Activated naive CD4-positive, alpha-beta T cell treated with anti-CD3 and anti-CD28 coated beads, Interleukin-2, amount 50 U/mL, for 16 hours (primary cell): ENCODE measurements around the gene EVC2.

ENCODE experiments used
- DNase-seq: peaks from one replicate; pipeline ENCODE4 v3.0.0-alpha.2; 2020

The EVC2 gene

DNA sequence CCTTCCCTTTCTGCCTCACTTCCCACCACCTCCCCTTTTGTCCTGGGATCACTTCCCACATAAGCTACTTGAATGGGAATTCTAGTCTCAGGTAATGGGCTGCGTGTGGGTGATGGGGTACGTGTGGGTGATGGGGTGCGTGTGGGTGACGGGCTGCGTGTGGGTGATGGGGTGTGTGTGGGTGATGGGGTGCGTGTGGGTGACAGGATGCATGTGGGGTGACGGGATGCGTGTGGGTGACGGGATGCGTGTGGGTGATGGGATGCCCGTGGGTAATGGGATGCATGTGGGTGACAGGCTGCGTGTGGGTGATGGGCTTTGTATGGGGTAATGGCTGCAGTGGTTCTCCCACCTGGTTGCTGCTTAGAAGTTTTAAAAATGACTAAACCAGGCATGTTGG lies 43.6 kb downstream of the EVC2 start:
- DNase-seq = no peak

DNA sequence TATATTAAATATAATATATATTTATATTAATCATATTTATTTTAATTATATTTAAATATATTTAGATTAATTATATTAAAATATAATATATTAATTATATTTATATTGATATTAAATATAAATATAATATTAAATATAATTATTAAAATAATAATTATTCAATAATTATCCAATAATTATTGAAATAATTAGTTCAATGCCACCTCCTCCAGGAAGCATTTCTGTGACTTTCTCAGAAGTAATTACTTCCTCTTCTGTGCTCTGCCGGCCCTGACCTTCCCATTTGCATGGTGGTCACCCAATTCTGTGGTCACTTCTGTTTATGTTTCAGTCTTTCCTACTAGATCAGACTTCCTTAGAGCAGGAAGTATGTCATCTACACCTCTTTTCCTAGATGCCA lies 45.8 kb downstream of the EVC2 start:
- DNase-seq = no peak

DNA sequence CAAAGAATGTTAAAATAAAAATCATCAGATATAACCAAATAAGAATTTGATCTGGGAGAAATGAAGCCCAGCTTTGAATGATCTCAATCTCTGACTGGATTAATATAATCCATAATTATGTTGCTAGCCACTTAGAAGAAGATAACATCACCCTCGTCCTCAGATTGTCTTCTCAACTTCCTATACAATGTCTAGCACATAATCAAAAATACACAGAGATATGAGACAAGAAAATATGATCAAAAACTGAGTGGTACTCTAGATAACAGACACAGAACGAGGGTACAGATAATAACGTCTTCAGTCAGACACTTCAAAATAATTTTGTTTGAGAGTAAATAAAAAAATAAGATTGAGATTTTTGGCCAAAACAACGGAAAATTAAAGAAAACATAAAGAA lies 47.1 kb downstream of the EVC2 start:
- DNase-seq = no peak

DNA sequence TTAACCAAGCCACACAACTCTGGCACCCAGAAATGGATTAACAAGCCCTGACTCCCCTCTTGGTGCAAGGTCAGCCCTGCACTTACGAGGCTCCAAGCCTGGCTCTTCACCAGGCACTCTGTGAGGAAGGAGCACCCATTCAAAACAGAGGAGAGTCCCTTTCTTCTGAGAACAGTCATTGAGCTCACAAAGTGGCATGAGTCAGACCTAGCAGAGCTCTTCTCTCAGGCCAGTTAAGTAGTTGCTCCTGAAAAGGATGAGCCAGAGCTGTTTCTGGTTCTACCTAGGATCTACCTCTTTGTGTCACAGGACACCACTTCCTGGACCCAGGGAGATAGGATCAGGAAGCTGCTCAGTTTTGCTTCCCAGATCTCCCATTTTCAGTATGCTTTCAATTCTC lies 48.2 kb downstream of the EVC2 start:
- no peak for DNase-seq

- DNase-seq = no peak
Observed at GRCh38 chr4:5658974-5659373, 49.4 kb downstream of the EVC2 start.

DNA sequence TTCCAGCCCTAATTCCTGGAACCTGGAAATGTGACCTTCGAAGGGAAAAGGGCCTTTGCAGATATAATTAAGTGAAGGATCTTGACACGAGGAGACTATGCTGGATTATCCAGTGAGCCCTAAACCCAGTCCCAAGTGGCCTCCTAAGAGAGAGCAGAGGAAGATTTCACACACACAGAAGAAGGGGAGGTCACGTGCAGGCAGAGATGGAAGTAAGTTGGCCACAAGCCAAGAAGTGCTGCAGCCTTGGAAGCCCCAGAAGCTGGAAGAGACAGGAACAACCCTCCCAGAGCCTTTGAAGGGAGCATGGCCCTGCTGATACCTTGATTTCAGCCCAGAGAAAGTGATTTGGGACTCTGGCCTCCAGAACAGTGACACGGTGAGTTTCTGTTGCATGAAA lies 51.9 kb downstream of the EVC2 start:
- no peak for DNase-seq

DNA sequence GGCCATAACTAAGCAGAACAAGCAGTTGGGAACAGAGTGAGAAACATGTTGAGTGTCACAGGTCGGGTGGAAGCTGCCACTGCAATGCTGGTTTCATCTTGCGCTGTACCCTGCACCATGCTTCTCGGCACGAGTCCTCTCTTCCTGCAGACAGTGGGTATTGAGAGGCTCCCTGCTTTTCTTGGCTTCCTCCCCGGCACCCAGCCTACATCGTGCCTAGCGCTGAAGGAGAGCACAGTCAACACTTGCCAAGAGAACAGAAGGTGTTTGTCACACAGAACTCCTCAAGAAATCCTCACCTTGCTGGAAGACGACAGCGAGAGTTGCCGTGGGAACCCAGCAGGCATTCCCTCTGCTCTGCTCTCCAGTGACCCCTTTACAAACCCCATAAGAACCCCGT lies 53.6 kb downstream of the EVC2 start:
- no peak for DNase-seq

DNA sequence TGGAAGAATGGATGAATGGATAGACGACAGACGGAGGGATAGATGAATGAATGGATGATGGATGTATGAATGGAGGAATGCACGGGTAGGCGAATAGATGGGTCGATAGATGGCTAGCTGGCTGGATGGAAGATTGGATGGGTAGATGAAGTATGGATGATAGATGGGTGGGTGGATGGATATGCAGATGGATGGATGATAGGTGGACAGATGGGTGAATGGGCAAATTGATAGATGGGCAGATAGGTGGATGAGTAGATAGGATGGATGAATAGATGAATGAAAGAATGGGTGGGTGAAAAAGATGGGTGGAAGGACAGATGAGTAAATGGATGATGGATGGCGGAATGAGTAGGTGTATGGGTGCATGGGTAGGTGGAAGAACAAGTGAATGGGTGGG lies 57.3 kb downstream of the EVC2 start:
- DNase-seq = no peak

GRCh38 chr4:5650040-5650439 lies 58.3 kb downstream of the EVC2 start:
- no peak for DNase-seq

DNA sequence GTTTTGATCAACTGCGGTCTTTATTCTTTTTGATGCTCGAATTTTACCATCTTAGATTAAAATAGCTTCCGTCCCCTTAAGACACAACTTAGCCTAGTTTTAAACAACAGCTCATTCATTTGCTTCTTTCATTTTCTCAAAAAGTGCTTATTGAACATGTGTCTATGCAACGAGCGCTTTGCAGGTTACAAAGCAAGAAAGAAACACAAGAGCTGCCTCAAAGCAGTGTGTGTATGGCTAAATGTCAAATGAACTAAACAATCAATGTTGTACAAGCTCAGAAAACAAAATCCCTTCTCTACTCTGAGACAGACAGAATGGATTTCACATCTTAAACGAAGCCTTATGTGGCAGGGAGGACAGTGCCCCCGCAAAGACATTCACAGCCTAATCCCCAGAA lies 61.0 kb downstream of the EVC2 start:
- DNase-seq = no peak

- no peak for DNase-seq
Observed at GRCh38 chr4:5640096-5640495, 68.3 kb downstream of the EVC2 start.

DNA sequence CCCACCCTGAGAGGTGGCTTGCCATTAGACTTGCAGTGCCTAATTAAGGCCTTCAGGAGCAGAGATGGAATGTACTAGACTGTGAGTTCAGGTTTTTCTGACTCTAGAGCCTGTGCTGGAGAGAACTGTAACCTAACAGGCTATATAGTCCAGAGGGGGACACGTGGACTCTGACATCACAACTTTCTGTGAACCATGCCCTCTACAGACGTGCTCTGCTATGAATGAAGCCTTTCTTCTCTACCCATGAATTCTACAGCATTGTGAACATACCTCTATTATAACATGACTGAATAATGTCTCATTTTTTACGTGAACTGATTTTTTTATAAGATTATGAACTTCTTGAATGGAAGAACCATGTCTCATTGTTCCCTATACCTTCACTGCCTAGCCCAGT lies 68.8 kb downstream of the EVC2 start:
- no peak for DNase-seq

- DNase-seq = no peak
Observed at GRCh38 chr4:5638976-5639375, 69.4 kb downstream of the EVC2 start.

GRCh38 chr4:5638316-5638715 lies 70.0 kb downstream of the EVC2 start:
- no peak for DNase-seq

DNA sequence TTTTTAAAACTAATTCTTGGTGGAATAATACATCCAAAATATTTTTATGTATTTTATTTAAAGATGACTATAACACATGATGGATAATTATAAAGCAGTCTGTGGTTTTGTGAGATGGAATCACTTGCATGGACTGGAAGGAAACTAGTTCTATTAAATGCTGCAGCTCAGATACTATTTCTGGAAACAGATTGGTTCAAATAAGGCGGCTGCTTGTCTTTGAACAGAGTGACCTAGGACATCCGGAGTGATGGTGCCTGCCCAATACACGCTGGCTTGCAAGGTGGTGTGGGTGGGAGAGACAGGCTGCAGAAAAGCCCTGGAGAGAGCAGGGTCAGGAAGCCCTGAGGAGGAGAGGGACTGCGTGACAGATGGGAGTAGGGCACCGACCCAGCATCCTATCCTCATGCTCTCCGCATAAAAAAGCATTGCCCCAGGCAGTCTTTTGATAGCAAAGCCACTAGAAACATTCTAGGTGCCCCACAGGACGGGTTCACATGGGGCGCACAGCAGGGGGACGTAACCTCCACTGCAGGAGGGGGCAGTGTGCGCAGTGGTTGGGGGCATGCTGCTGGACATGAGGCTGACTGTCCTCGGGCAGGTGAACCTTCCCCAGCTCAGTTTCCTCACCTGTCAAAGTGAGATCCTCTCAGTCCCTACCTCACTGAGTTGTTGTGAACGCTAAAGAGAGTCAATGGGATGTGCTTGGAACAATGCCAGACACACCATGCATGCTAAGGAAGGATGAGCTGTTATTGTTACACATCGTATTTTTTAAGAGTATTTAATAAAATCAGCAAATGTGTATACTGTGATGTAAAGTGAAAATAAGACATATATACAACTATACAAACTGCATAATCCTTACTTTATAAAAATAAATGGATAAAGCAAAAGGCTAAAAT lies 71.3 kb downstream of the EVC2 start:
- DNase-seq = no peak

DNA sequence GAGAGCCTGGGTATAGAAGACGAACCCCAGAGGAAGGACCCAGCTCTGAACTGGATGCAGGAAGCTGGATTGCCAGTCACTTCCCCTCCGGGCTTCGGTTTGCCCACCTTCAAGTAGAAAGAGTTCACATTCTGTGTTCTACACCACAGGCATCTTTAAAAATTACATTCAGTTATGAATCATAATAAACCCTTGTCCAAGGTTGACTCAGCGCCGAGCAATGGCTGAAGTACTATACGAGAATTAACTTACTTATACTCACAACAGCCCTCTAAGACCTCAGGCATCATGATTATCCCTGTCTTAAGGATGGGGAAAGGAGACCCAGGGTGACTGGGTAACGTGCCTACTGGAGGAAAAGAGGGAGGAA lies 72.5 kb downstream of the EVC2 start:
- DNase-seq = no peak

DNA sequence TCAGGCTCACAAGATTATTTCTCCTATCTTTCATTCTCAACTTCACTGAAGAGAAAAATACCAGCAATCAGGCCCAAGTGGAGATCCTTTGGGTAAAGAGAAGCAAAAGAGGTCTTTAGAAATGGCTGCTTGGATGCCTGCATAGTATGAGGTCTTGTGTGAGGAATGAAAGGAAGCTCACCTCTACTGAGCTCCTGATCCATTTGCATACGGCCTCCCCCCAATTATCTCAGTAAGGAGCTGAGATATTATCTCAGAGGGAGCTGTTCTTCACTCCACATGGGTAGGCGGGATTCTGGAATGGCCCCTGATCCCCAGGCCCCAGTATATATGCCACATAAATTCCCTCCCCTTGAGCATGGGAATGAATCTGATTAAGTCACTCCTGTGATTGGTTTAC lies 75.8 kb downstream of the EVC2 start:
- DNase-seq = no peak

DNA sequence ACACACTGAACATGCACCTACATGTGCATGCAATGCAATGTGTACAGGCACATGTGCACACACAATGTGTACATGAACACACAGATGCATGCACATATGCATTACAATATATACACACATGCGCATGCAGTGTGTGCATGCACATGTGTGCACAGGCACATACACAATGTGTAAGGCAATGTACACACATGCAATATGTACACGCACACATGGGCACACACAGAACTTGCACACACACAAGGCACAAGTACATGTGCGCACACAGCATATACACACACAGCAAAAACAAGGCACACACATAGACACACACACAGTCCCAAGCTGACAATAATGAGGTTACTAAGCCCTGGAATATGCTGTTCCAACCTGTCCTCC lies 76.3 kb downstream of the EVC2 start:
- DNase-seq = no peak

GRCh38 chr4:5631352-5632065 lies 76.8 kb downstream of the EVC2 start:
- DNase-seq = no peak

- no peak for DNase-seq
Observed at GRCh38 chr4:5630762-5631161, 77.6 kb downstream of the EVC2 start.

DNA sequence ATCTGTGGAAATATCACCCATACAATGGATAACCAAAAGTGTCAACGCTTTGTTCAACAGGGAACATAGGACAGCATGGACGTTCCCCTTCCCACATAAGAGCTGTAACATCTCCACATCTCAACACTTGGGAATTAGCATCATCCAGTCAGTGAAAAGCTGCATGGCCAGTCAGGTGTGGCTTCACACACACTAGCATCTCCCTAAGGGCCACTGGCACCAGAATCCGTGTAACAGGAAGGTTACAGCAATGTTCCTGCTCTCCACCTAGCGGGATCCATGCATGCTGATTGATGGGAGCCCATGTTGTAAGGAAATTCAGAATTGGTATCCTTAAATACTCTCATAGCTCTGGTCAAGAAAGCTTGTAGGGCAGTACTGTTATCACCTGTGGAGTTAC lies 78.8 kb downstream of the EVC2 start:
- no peak for DNase-seq

DNA sequence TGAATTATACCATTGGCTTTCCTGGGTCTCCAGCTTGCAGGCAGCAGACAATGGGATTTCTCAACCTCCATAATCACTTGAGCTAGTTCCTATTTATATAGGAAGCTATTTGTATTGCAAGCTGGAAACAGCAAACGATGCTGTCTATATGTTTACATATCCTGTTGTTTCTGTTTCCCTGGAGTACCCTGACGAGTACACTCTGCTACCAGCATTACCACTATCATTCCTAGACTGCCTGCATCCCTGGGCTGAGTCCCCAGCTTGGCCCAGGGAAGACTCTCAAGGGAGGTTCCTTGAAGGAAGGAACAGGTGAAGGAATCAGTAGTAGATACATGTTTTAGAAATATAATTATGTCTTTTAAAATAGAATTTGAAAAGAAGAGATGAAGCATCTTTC lies 81.4 kb downstream of the EVC2 start:
- no peak for DNase-seq

- DNase-seq = no peak
Observed at GRCh38 chr4:5622596-5622995, 85.8 kb downstream of the EVC2 start.

DNA sequence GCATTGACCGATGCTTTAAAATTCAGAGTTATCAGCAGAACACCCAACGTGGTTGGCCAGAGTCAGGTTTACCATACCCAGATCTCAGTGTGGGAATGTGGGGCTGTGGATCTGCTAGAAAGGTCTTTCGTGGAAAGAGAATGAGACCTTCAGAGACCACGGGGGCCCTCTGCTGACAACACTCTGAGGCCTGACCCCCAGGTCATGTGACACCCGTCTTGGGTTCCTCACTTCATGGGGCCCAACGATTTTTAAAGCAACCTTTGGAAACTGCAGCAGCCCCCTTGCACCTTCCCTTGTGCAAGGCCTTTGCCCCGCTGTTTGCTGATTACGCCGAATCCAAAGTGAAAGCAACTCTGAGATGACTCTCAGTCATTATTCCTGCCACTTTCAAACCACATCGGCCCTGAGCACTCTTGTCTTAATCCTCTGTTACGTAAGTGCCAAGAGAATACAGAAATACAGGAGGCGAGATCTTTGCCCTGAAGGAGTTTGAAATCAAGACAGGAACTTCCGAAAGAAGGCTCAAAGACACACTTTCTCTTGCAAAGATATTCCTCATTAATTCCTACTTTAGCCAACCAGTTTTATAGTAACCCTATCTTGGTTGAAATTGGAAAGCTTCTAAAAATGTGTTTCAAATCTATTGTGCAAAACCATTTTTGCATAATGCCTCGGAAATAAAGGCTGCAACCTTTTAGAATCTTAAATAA lies 88.3 kb downstream of the EVC2 start:
- no peak for DNase-seq
